HepG2 (cell line): ENCODE measurements around the gene USP1. TPM values are rescaled to one million over a fixed set of nuclear protein-coding genes. Genes with fewer than 3 reads are reported as not detected.

ENCODE experiments used
- ATAC-seq: fragments of 200-7000 bp; cut with Tn5 transposase; 3 replicates; pipeline ENCODE4 v1.9.1; 2020; ENCODE audit warnings: mild to moderate bottlenecking, moderate library complexity
- BruUV-seq: library from RNA; stranded (reverse); fragments of 400-500 nt; replicated peaks from 2 replicates; lab custom pipeline; 2021; lab: Mats Ljungman, UMichigan
- CTCF ChIA-PET: fragments of 300-600 bp; formaldehyde crosslinking; extraction: SDS; loops from one replicate; lab custom pipeline; 2021; ENCODE audit warnings: low total read pairs, inconsistent platforms, low intra/inter-chr PET ratio; lab: Yijun Ruan, JAX
- POLR2A ChIA-PET: fragments of 350-600 bp; sonication (Branson Sonifier 250); formaldehyde crosslinking; loops from one replicate; lab custom pipeline; 2020; ENCODE audit warnings: antibody characterized with exemption, inconsistent platforms; lab: Yijun Ruan, JAX
- DNase-seq: peaks from one replicate; pipeline ENCODE4 v3.0.0-alpha.2; 2015; ENCODE audit warnings: low spot score
- FAIRE-seq: peaks from 3 replicates; lab custom pipeline; 2011; peaks lifted over from hg19 to GRCh38; lab: Jason Lieb, UNC
- H2AFZ ChIP-seq: one replicate; pipeline ENCODE4 v1.6.1; 2011; ENCODE audit warnings: low read length, inconsistent platforms
- H3K27ac ChIP-seq: fragments of 300-600 bp; 3 replicates; pipeline ENCODE4 v1.8.0; 2011; ENCODE audit warnings: mixed run types, mild to moderate bottlenecking, mixed read lengths, low read length, inconsistent platforms; ENCODE audit not compliant: insufficient read depth; ENCODE audit errors: extremely low read length
- H3K27me3 ChIP-seq, 2 experiments: fragments of 200-600 bp in 1 of 2; 2 replicates in 1 of 2; 3 replicates in 1 of 2; pipeline versions ENCODE4 v1.6.0 to v1.8.0; 2011; ENCODE audit warnings: low read length in 2 of 2, mild to moderate bottlenecking in 2 of 2, moderate library complexity in 2 of 2, inconsistent platforms in 1 of 2; ENCODE audit not compliant: insufficient read depth in 2 of 2, control insufficient read depth in 1 of 2
- H3K36me3 ChIP-seq, 2 experiments: fragments of 200-600 bp in 1 of 2; replicated peaks in 1 of 2; 2 replicates in 1 of 2; 3 replicates in 1 of 2; pipeline versions ENCODE4 v1.5.1 to v1.8.0; 2011; ENCODE audit warnings: low read length in 2 of 2, inconsistent platforms in 1 of 2; ENCODE audit not compliant: insufficient read depth in 2 of 2, control insufficient read depth in 1 of 2
- H3K4me1 ChIP-seq: 2 replicates; pipeline ENCODE4 v1.5.1; 2012; ENCODE audit warnings: low read length, inconsistent platforms; ENCODE audit not compliant: insufficient read depth
- H3K4me2 ChIP-seq: 2 replicates; pipeline ENCODE4 v1.6.0; 2011; ENCODE audit warnings: low read depth, low read length, inconsistent platforms
- H3K4me3 ChIP-seq, 3 experiments: fragments of 200-600 bp in 1 of 3; sonication (generic), shearing (Covaris generic) in 1 of 3; replicated peaks in 1 of 3; 2 replicates each; pipeline ENCODE4 v1.5.1; 2011 to 2016; ENCODE audit warnings: low read length in 3 of 3, inconsistent platforms in 2 of 3, low read depth in 2 of 3, mild to moderate bottlenecking in 2 of 3, control low read depth in 1 of 3, mixed read lengths in 1 of 3; ENCODE audit not compliant: insufficient read depth in 1 of 3
- H3K79me2 ChIP-seq: one replicate; pipeline ENCODE4 v1.6.1; 2011; ENCODE audit warnings: low read length, inconsistent platforms; ENCODE audit not compliant: insufficient read depth
- H3K9ac ChIP-seq: 2 replicates; pipeline ENCODE4 v1.6.0; 2011; ENCODE audit warnings: mild to moderate bottlenecking, low read depth, low read length, inconsistent platforms; ENCODE audit not compliant: insufficient read depth
- H3K9me3 ChIP-seq: 2 replicates; pipeline ENCODE4 v1.5.1; 2012; ENCODE audit warnings: mild to moderate bottlenecking, low read length
- H4K20me1 ChIP-seq: 2 replicates; pipeline ENCODE4 v1.6.0; 2011; ENCODE audit warnings: inconsistent platforms, mild to moderate bottlenecking, low read length, moderate library complexity; ENCODE audit not compliant: insufficient read depth
- ERF ChIP-seq: IDR thresholded peaks from 2 replicates; pipeline ENCODE4 v1.6.1; 2018; ENCODE audit warnings: missing biosample characterization, missing genetic modification reagents
- MAF1 ChIP-seq: sonication (generic); formaldehyde crosslinking; IDR thresholded peaks from 2 replicates; pipeline ENCODE4 v1.5.0; 2020; ENCODE audit warnings: missing genetic modification reagents, borderline replicate concordance
- NFIB ChIP-seq: sonication (generic); formaldehyde crosslinking; IDR thresholded peaks from 2 replicates; pipeline ENCODE4 v1.9.0; 2021; ENCODE audit warnings: missing genetic modification reagents, mild to moderate bottlenecking, borderline replicate concordance
- ZNF343 ChIP-seq: sonication (generic); formaldehyde crosslinking; IDR thresholded peaks from 2 replicates; pipeline ENCODE4 v1.4.0; 2020; ENCODE audit warnings: mild to moderate bottlenecking, missing genetic modification reagents
- ZNF431 ChIP-seq: sonication (generic); formaldehyde crosslinking; IDR thresholded peaks from 2 replicates; pipeline ENCODE4 v1.9.0; 2022; ENCODE audit warnings: missing genetic modification reagents, low read depth, mild to moderate bottlenecking, borderline replicate concordance
- ZNF879 ChIP-seq: sonication (generic); formaldehyde crosslinking; IDR thresholded peaks from 2 replicates; pipeline ENCODE4 v1.8.1; 2023; ENCODE audit warnings: missing genetic modification reagents
- WGBS: methylation state at CpG from one replicate; pipeline ENCODE4 v1.1.6; 2017; ENCODE audit warnings: low lambda C conversion rate; 5-methylcytosine and 5-hydroxymethylcytosine counted together
- in situ Hi-C: cut with HindIII; loops from 2 replicates; pipeline ENCODE4 v1.10.0; 2017; ENCODE audit warnings: low pct_unique_long_range_greater_than_20kb; ENCODE audit not compliant: extremely low pct_ligation_motif_present
- intact Hi-C: fragments of 100-400 bp; cut with micrococcal nuclease; formaldehyde crosslinking; loops from one replicate; pipeline ENCODE4 v1.10.0; 2022; ENCODE audit not compliant: unreplicated experiment
- polyA plus RNA-seq, 8 experiments: library from polyadenylated mRNA; depleted of rRNA in 3 of 8; stranded (reverse) in 7 of 8; unstranded in 1 of 8; fragments of >200 nt; fragmentation: Illumina TruSeq in 4 of 8; extraction: Trizol in 4 of 8; gene quantifications; 2 replicates each; pipeline versions ENCODE4 v1.2.1 to v1.2.3, GENCODE V29; 2011 to 2016; ENCODE audit warnings: low read depth in 4 of 8, missing spikeins in 1 of 8, mixed read lengths in 1 of 8; ENCODE audit not compliant: insufficient read depth in 1 of 8
- total RNA-seq, 5 experiments: library from RNA; depleted of rRNA; stranded (reverse); fragments of >200 nt; fragmentation: Illumina TruSeq; extraction: Trizol; gene quantifications; 2 replicates each; pipeline ENCODE4 v1.2.3, GENCODE V29; 2016; ENCODE audit warnings: low read depth in 1 of 5
- TF ChIP-seq, protein P1 (sequence below): sonication (generic); formaldehyde crosslinking; conservative IDR thresholded peaks from 2 replicates; pipeline ENCODE4 v1.8.0; 2022; ENCODE audit warnings: mild to moderate bottlenecking, moderate library complexity, missing genetic modification reagents
- TF ChIP-seq, protein P2 (sequence below): sonication (generic); formaldehyde crosslinking; IDR thresholded peaks from 2 replicates; pipeline ENCODE4 v1.5.1; 2020; ENCODE audit warnings: mild to moderate bottlenecking, missing genetic modification reagents

The USP1 gene
- total and polyA plus RNA-seq, 2 of the 13 experiments (the other 11 are each of a cell fraction or from before 2014, with no cell fraction given) = 9.0 to 64.6 TPM

DNA sequence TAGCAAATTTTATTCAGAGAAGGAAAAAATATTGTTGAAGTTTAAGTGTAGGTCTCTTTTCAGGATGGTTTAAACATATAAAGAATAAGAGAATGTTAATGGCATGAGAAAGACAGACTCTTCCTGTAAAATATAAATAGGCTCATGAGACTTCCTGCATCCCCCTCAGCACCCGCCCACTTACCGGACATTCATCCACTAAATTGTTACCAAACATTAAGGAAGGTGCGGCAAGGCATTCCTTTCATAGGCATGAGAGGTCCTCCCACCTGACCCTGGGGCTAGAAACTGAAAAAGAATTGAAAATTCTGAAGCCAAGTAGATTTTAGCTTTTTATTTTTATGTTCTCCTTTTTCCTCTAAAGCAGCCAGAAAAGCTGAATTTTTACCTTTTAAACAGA is 10.6 kb upstream of the USP1 start:
- no peak overlapping the region for H3K9ac ChIP-seq
- in situ Hi-C loops = no loop called here
- no peak for FAIRE-seq

More for the DNA sequence above, 10.6 kb upstream of the USP1 start:
- CTCF ChIA-PET = no interaction called here
- Histone ChIP-seq H3K4me3 (no peak overlapping the region), H3K27ac (no peak overlapping the region), H3K4me2 (no peak overlapping the region), H3K36me3 (no peaks in the 10 kb centered on the region), H3K27me3 (no peaks in the 10 kb centered on the region), H3K4me1 (peaks cover 37% of the 10 kb centered on the region), H3K9me3 (no peaks in the 10 kb centered on the region), H4K20me1 (no peaks in the 10 kb centered on the region), H2AFZ (peak overlapping the region; percentile 36), H3K79me2 (no peaks in the 10 kb centered on the region)
- 44% methylated on average over 3 of the region's 3 CpGs for WGBS
- ATAC-seq = no peak
- no TSS peak for BruUV-seq
- POLR2A ChIA-PET = interaction anchor here (5.1 kb wide), 1 partner anchor 9 kb away, joined by 97 read pairs; the partner anchor contains the start of gene USP1
- TF ChIP-seq MAF1 = no peak
- TF ChIP-seq ERF (CRISPR knock-in tag) = no peak
- TF ChIP-seq, protein P1, sequence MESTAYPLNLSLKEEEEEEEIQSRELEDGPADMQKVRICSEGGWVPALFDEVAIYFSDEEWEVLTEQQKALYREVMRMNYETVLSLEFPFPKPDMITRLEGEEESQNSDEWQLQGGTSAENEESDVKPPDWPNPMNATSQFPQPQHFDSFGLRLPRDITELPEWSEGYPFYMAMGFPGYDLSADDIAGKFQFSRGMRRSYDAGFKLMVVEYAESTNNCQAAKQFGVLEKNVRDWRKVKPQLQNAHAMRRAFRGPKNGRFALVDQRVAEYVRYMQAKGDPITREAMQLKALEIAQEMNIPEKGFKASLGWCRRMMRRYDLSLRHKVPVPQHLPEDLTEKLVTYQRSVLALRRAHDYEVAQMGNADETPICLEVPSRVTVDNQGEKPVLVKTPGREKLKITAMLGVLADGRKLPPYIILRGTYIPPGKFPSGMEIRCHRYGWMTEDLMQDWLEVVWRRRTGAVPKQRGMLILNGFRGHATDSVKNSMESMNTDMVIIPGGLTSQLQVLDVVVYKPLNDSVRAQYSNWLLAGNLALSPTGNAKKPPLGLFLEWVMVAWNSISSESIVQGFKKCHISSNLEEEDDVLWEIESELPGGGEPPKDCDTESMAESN = no peak
- TF ChIP-seq, protein P2, sequence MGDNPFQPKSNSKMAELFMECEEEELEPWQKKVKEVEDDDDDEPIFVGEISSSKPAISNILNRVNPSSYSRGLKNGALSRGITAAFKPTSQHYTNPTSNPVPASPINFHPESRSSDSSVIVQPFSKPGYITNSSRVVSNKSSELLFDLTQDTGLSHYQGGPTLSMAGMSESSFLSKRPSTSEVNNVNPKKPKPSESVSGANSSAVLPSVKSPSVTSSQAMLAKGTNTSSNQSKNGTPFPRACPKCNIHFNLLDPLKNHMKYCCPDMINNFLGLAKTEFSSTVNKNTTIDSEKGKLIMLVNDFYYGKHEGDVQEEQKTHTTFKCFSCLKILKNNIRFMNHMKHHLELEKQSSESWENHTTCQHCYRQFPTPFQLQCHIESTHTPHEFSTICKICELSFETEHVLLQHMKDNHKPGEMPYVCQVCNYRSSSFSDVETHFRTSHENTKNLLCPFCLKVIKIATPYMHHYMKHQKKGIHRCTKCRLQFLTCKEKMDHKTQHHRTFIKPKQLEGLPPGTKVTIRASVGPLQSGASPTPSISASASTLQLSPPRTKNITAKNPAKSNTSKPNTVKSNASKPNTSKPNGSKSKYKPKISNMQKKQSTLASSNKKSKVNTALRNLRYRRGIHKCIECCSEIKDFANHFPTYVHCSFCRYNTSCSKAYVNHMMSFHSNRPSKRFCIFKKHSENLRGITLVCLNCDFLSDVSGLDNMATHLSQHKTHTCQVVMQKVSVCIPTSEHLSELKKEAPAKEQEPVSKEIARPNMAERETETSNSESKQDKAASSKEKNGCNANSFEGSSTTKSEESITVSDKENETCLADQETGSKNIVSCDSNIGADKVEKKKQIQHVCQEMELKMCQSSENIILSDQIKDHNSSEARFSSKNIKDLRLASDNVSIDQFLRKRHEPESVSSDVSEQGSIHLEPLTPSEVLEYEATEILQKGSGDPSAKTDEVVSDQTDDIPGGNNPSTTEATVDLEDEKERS = no peak
- no peak for TF ChIP-seq NFIB (CRISPR knock-in tag)
- TF ChIP-seq ZNF343 = no peak
- no peak for TF ChIP-seq ZNF431 (CRISPR knock-in tag)
- no peak for TF ChIP-seq ZNF879 (CRISPR knock-in tag)
- DNase-seq = no peak
- intact Hi-C loops = no loop called here
